Lower lobe of right lung (tissue), 2 donors: Measurements from ENCODE around the gene CSMD2. TPM values are rescaled to one million over a fixed set of nuclear protein-coding genes. Genes with fewer than 3 reads are reported as not detected.
A peak's percentile ranks its signal among the peaks of the same experiment; 100 is the strongest.

ENCODE experiments used
- ATAC-seq, 2 donors: fragments of 200-7000 bp; cut with Tn5 transposase; one replicate each; pipeline ENCODE4 v1.9.1; 2020 to 2022; ENCODE audit warnings: mild to moderate bottlenecking in 2 of 2, moderate library complexity in 2 of 2
- DNase-seq: peaks from one replicate; pipeline ENCODE4 v3.0.0-alpha.2; 2020
- H3K27ac ChIP-seq: fragments of 200-600 bp; one replicate; pipeline ENCODE4 v1.8.0; 2022
- H3K27me3 ChIP-seq: fragments of 200-600 bp; one replicate; pipeline ENCODE4 v1.8.0; 2022; ENCODE audit warnings: low read depth
- H3K36me3 ChIP-seq: fragments of 200-600 bp; one replicate; pipeline ENCODE4 v1.8.0; 2022; ENCODE audit warnings: mild to moderate bottlenecking
- H3K4me1 ChIP-seq: fragments of 200-600 bp; one replicate; pipeline ENCODE4 v1.8.0; 2022
- H3K4me3 ChIP-seq: fragments of 200-600 bp; one replicate; pipeline ENCODE4 v1.8.0; 2022; ENCODE audit warnings: mild to moderate bottlenecking
- H3K9me3 ChIP-seq: fragments of 200-600 bp; one replicate; pipeline ENCODE4 v1.8.0; 2022
- intact Hi-C: fragments of 100-400 bp; cut with DNase I; formaldehyde crosslinking; loops from one replicate; pipeline ENCODE4 v1.11.0; 2022
- total RNA-seq: library from RNA; stranded (reverse); fragmentation: NEBNext Ultra II Directional; extraction: Animal tissue kit (Norgen Biotek cat#: 25700); gene quantifications from one replicate; pipeline ENCODE4 v1.2.1, GENCODE V29; 2021
- TF ChIP-seq, protein P1 (sequence below): fragments of 200-600 bp; IDR thresholded peaks from one replicate; pipeline ENCODE4 v1.8.0; 2022; ENCODE audit warnings: antibody characterized with exemption, mild to moderate bottlenecking
- donor health status: DM: no; HTN: yes; CAD: no; lungs with severe emphysema.

Gene CSMD2
- total RNA-seq, 1 donor from 2014 or later = 1.1 TPM

DNA sequence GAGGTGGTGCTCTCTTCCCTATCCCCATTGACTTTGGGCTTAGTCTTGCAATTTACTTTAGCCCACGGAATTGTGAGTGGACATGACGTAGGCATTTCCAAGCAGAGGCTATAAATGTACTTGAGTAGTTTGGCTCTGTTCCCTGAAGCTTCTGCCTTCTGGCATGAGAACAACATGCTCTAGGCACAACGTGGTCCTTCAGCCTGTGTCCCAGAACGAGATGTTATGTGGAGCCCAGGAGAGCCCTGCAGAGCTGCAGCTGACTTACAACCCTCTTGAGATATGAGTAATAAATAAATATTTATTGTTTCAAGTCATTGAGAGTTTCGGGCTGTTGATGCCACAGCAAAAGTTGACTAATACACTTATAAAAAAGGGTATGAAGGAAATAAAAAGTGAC, 406.3 kb downstream of the CSMD2 start:
- Histone ChIP-seq H3K27me3 (no peaks in the 10 kb centered on the region), H3K36me3 (no peaks in the 10 kb centered on the region), H3K4me1 (no peaks in the 10 kb centered on the region), H3K27ac (no peak overlapping the region), H3K9me3 (no peaks in the 10 kb centered on the region), H3K4me3 (no peak overlapping the region)
- TF ChIP-seq, protein P1, sequence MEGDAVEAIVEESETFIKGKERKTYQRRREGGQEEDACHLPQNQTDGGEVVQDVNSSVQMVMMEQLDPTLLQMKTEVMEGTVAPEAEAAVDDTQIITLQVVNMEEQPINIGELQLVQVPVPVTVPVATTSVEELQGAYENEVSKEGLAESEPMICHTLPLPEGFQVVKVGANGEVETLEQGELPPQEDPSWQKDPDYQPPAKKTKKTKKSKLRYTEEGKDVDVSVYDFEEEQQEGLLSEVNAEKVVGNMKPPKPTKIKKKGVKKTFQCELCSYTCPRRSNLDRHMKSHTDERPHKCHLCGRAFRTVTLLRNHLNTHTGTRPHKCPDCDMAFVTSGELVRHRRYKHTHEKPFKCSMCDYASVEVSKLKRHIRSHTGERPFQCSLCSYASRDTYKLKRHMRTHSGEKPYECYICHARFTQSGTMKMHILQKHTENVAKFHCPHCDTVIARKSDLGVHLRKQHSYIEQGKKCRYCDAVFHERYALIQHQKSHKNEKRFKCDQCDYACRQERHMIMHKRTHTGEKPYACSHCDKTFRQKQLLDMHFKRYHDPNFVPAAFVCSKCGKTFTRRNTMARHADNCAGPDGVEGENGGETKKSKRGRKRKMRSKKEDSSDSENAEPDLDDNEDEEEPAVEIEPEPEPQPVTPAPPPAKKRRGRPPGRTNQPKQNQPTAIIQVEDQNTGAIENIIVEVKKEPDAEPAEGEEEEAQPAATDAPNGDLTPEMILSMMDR = no peak
- intact Hi-C loops = no loop called here
- DNase-seq (no peak), ATAC-seq (peak in 1 of 2 donors; percentile 57)

DNA sequence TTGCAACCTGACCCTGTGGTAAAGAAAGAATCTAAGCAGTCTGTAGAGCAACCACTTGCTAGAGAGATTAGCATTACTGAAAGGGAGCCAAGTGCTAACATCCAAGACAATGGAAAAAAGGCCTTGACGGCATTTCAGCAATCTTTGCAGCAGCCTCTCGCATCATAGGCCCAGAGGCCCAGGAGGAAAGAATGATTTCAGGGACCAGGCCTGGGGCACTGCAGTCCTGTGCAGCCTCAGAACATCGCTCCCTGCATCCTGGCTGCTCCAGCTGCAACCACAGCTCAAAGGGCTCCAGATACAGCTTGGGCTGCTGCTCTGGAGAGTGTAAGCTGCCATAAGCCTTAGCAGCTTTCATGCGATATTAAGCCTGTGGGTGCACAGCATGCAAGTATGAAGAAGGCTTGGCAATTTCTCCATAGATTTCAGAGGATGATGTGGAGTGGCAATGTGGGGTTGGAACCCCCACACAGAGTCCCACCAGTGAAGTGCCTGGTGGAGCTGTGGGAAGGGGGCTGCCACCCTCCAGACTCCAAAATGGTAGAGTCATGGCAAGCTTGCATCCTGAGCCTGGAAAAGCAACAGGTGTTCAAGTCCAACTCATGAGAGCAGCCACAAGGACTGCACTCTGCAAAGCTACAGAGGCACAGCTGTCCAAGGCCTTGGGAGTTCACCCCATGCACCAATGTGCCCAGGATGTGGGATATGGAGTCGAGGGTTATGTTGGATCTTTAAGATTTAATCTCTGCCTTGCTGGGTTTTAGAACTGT, 411.8 kb downstream of the CSMD2 start:
- no peak for ATAC-seq
- H3K27ac ChIP-seq = no peak overlapping the region
- TF ChIP-seq, protein P1 = no peak
- no peak for DNase-seq
- peaks cover 7% of the 10 kb centered on the region for H3K9me3 ChIP-seq
- intact Hi-C loops = no loop called here
- H3K4me3 ChIP-seq = no peak overlapping the region
- H3K36me3 ChIP-seq = no peaks in the 10 kb centered on the region
- no peaks in the 10 kb centered on the region for H3K27me3 ChIP-seq
- no peaks in the 10 kb centered on the region for H3K4me1 ChIP-seq

DNA sequence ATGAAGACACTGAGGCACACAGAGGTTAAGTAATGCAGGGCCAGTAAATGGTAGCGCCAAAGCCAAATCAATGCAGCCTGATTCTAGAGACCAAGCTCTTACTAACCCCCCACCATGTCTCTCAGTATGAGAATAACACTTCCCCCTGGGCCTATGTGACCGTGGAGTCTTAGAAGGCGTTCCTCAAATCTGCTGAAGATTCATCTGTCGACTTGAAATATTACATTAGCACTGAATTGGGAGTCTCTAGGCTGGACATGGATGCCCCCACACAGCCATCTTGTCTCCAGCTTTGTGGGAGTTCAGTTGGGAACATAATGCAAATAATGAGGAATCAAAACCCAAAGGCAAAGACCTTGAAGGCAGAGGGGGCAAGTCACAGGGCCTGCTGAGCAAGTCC, 419.1 kb downstream of the CSMD2 start:
- intact Hi-C loops = no loop called here
- Histone ChIP-seq H3K4me1 (no peaks in the 10 kb centered on the region), H3K27ac (no peak overlapping the region), H3K36me3 (no peaks in the 10 kb centered on the region), H3K27me3 (no peaks in the 10 kb centered on the region), H3K9me3 (no peaks in the 10 kb centered on the region), H3K4me3 (no peak overlapping the region)
- ATAC-seq = no peak
- no peak for DNase-seq
- TF ChIP-seq, protein P1 = no peak

DNA sequence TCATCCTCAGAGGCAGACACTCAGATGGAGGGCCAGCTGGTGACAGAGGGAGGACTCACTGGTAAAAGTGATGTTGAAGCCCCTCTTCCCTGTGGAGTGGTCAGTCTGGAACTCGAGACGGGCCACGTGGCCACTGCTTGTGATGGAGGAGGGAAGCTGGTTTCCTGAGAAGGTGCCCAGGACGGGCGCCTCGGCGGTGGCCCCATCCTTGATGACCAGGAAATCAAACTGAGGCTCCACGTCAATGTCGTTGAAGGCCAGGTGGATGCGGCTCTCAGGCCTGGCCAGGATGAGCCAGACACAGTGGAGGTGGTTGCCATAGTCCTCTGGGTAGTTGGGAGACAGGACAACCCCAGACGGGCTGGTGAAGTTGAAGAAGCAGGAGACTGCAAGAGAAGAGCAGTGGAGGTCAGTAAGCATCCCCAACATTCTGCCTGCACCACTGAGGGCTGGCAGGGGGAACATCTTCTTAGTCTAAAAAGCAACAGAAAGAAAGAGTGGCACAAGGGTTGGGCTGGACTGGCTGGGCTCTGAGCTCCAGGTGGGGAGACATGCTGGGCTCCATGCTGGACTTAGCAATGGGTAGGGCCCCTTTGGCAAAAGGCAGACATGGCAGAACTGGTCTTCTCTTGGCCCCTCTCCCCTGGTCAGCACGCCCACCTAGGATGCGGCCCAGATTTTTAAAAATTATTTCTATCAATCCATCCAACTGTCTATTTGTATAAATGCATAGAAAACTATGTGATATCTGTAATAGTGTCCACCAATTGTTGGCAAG, 421.6 kb downstream of the CSMD2 start:
- H3K36me3 ChIP-seq = no peaks in the 10 kb centered on the region
- H3K4me1 ChIP-seq = no peaks in the 10 kb centered on the region
- no peak overlapping the region for H3K27ac ChIP-seq
- DNase-seq = no peak
- no peak overlapping the region for H3K4me3 ChIP-seq
- intact Hi-C loops = no loop called here
- ATAC-seq = no peak
- TF ChIP-seq, protein P1 = no peak
- no peaks in the 10 kb centered on the region for H3K27me3 ChIP-seq
- H3K9me3 ChIP-seq = no peaks in the 10 kb centered on the region

DNA sequence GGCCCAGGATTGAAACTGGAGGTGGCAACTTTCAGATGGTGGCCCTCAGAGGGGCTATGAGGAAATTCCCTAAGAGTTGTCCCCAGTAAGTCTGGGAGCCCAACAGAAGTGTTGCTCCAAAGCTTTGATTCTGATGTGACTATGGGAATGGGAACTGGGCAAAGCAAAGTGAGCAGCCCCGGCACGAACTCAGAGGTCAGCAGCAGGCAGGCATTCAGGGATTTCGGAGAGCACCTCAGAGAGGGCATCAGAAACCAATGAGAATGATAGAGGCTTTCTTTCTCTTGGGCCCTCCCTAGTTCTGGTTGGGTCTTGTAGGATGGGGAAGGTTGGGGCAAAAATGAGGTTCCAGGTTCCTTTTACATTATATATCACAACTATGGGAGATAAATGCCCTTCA, 422.4 kb downstream of the CSMD2 start:
- Histone ChIP-seq H3K27me3 (no peaks in the 10 kb centered on the region), H3K4me1 (no peaks in the 10 kb centered on the region), H3K4me3 (no peak overlapping the region), H3K9me3 (no peaks in the 10 kb centered on the region), H3K27ac (no peak overlapping the region), H3K36me3 (no peaks in the 10 kb centered on the region)
- ATAC-seq (no peak), DNase-seq (no peak)
- intact Hi-C loops = no loop called here
- TF ChIP-seq, protein P1 = no peak
